Ishikawa (cell line): ENCODE measurements around the gene POLR1A.

Experiments
- CEBPB ChIP-seq: IDR thresholded peaks from 2 replicates; pipeline ENCODE4 v1.6.1; 2012
- CREB1 ChIP-seq: IDR thresholded peaks from 2 replicates; pipeline ENCODE4 v1.6.1; 2012; ENCODE audit warnings: low read depth
- EP300 ChIP-seq: IDR thresholded peaks from 2 replicates; pipeline ENCODE4 v1.6.1; 2012; ENCODE audit warnings: borderline replicate concordance
- RAD21 ChIP-seq: IDR thresholded peaks from 2 replicates; pipeline ENCODE4 v1.6.1; 2012; ENCODE audit warnings: low read depth
- TEAD4 ChIP-seq: IDR thresholded peaks from 2 replicates; pipeline ENCODE4 v1.6.1; 2012
- YY1 ChIP-seq: IDR thresholded peaks from 2 replicates; pipeline ENCODE4 v1.6.1; 2012; ENCODE audit warnings: low read depth
- ZBTB7A ChIP-seq: IDR thresholded peaks from 2 replicates; pipeline ENCODE4 v1.6.1; 2012; ENCODE audit warnings: low read depth
- TF ChIP-seq, protein P1 (sequence below): IDR thresholded peaks from 2 replicates; pipeline ENCODE4 v1.6.1; 2012
- TF ChIP-seq, protein P2 (sequence below): IDR thresholded peaks from 2 replicates; pipeline ENCODE4 v1.6.1; 2012
- TF ChIP-seq, protein P3 (sequence below): IDR thresholded peaks from 2 replicates; pipeline ENCODE4 v1.6.1; 2012; ENCODE audit warnings: low read depth, mild to moderate bottlenecking

DNA sequence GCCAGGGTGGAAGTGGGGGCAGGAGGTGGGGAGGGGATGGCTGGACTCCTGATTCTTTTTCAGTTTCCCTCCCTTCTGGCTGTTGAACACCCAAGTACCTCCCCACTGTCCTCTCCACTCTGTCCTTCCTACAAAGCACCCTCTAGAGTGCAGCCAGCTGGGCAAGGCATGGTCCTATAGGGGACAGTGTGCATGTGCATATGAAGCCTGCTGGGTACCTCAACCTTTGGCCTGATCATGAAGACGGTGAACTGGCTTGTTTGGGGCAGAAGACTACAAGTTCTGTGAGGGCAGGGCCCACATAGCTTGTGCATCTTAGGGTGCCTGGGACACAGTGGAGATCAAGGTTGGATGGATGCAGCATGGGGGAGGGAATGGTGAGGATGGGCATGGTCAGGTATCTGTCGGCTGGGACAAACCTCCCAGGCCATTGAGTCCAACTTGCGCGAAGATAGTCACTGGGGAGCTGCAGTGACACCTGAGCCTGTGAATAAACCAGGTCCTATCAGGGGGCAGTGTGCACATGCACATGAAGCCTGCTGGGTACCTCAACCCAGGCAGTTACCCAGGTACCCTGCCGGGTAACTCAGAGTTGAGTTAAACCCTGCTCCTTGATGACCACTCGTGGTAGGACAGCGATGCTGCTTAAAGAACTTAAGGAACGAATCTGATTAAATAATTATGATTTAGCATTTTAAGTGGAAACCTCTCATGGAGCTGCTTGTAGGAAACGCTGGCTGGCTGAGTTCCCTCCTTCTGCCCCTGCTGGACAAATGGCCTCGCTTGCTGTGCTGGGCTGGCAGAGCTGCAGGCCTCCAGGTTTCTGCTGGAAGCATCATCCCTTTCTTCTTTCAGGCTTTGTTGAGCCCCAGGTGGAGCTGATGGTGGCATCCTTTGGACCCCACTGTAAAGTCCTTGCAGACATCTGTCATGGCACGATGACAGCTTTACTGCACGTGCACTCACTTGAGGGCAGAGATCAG, 84.0 kb downstream of the POLR1A start:
- TF ChIP-seq RAD21 (no peak), YY1 (no peak), ZBTB7A (no peak), CEBPB (no peak), EP300 (no peak), TEAD4 (no peak), CREB1 (no peak)
- TF ChIP-seq, protein P1, sequence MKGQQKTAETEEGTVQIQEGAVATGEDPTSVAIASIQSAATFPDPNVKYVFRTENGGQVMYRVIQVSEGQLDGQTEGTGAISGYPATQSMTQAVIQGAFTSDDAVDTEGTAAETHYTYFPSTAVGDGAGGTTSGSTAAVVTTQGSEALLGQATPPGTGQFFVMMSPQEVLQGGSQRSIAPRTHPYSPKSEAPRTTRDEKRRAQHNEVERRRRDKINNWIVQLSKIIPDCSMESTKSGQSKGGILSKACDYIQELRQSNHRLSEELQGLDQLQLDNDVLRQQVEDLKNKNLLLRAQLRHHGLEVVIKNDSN, result no peak
- TF ChIP-seq, protein P2, sequence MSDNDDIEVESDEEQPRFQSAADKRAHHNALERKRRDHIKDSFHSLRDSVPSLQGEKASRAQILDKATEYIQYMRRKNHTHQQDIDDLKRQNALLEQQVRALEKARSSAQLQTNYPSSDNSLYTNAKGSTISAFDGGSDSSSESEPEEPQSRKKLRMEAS, result no peak
- TF ChIP-seq, protein P3, sequence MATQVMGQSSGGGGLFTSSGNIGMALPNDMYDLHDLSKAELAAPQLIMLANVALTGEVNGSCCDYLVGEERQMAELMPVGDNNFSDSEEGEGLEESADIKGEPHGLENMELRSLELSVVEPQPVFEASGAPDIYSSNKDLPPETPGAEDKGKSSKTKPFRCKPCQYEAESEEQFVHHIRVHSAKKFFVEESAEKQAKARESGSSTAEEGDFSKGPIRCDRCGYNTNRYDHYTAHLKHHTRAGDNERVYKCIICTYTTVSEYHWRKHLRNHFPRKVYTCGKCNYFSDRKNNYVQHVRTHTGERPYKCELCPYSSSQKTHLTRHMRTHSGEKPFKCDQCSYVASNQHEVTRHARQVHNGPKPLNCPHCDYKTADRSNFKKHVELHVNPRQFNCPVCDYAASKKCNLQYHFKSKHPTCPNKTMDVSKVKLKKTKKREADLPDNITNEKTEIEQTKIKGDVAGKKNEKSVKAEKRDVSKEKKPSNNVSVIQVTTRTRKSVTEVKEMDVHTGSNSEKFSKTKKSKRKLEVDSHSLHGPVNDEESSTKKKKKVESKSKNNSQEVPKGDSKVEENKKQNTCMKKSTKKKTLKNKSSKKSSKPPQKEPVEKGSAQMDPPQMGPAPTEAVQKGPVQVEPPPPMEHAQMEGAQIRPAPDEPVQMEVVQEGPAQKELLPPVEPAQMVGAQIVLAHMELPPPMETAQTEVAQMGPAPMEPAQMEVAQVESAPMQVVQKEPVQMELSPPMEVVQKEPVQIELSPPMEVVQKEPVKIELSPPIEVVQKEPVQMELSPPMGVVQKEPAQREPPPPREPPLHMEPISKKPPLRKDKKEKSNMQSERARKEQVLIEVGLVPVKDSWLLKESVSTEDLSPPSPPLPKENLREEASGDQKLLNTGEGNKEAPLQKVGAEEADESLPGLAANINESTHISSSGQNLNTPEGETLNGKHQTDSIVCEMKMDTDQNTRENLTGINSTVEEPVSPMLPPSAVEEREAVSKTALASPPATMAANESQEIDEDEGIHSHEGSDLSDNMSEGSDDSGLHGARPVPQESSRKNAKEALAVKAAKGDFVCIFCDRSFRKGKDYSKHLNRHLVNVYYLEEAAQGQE, result no peak
